ENCODE data around the gene NCOA1.

DNA sequence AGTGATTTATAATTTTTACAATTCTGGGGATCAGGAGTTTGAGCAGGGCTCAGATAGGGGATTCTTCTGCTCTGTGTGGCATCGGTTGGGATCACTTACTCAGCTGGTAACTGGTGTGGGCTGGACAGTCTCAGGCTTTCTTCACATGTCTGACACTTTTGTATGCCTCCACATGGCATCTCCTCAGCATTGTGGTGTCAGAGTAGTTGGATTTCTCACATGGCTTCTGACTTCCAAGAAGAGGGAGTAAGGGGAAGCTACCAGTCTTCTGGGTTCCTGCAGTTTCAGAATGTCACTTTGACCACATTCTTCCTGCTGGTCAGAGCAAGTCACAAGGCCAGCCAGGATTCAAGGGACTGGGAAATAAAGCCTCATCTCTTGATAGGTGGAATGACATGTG lies 55.6 kb downstream of the NCOA1 start:
- no peak for TF ChIP-seq CTCF (optimal IDR thresholded peaks at IDR 0.05 in 1 of 3, IDR thresholded peaks at IDR 0.05 in 1 of 3, conservative IDR thresholded peaks at IDR 0.05 in 1 of 3; ENCODE audit: extremely low read depth in 1 of 3, insufficient read depth in 2 of 3, low read length in 3 of 3)
- no peak for TF ChIP-seq EZH2 (IDR thresholded peaks at IDR 0.05; ENCODE audit: low read length)

Measured in keratinocyte (primary cell).